IPS-18a (cell line): ENCODE results near the gene CHST9.
A peak's percentile ranks its signal among the peaks of the same experiment; 100 is the strongest.
"Not testable (repeated sequence)": the region's sequence is repeated elsewhere in the genome, so short reads cannot be mapped to it uniquely, and the experiment has no call there.

ENCODE experiments used
- H3K27ac ChIP-seq: one replicate; pipeline ENCODE4 v1.5.1; 2013; ENCODE audit warnings: low read length
- H3K27me3 ChIP-seq: one replicate; pipeline ENCODE4 v1.6.1; 2013; ENCODE audit warnings: mild to moderate bottlenecking, low read length; ENCODE audit not compliant: control insufficient read depth, insufficient read depth
- H3K36me3 ChIP-seq: one replicate; pipeline ENCODE4 v1.6.1; 2013; ENCODE audit warnings: low read depth, low read length; ENCODE audit not compliant: control insufficient read depth
- H3K4me1 ChIP-seq: one replicate; pipeline ENCODE4 v1.6.1; 2013; ENCODE audit warnings: low read depth, low read length; ENCODE audit not compliant: control insufficient read depth
- H3K4me3 ChIP-seq: one replicate; pipeline ENCODE4 v1.5.1; 2013; ENCODE audit warnings: low read length
- H3K9ac ChIP-seq: one replicate; pipeline ENCODE4 v1.6.1; 2013; ENCODE audit warnings: mild to moderate bottlenecking, low read length, moderate library complexity
- H3K9me3 ChIP-seq: one replicate; pipeline ENCODE4 v1.6.1; 2013; ENCODE audit warnings: low read depth, low read length; ENCODE audit not compliant: control insufficient read depth

Gene CHST9

DNA sequence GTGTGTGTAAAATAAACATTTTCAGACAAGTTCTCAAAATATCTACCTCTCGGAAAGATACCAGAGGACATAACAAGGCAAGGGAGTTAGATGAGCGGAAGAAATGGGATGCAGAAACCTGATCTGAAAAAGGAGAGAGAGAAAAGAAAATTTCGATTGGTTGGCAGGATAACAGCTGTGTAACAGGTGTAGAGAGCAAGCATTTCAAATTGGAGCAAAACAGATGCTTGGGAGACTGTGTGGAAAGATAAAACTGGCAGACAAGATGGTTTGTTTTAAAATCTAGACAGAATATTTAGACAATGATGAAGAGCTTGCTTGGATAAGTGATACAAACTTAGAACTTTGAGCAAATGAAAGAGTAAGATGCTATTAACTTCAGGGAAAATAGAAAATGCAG is 20.2 kb downstream of the CHST9 start:
- Histone ChIP-seq H3K9ac (no peak overlapping the region), H3K4me1 (no peaks in the 10 kb centered on the region), H3K36me3 (no peaks in the 10 kb centered on the region), H3K27me3 (no peaks in the 10 kb centered on the region), H3K9me3 (no peaks in the 10 kb centered on the region), H3K4me3 (no peak overlapping the region), H3K27ac (no peak overlapping the region)

GRCh38 chr18:27163197-27163716 is 21.9 kb downstream of the CHST9 start:
- H3K27me3 ChIP-seq, H3K27ac ChIP-seq, H3K9ac ChIP-seq, H3K9me3 ChIP-seq, H3K4me3 ChIP-seq, H3K36me3 ChIP-seq, H3K4me1 ChIP-seq: not testable (repeated sequence)

DNA sequence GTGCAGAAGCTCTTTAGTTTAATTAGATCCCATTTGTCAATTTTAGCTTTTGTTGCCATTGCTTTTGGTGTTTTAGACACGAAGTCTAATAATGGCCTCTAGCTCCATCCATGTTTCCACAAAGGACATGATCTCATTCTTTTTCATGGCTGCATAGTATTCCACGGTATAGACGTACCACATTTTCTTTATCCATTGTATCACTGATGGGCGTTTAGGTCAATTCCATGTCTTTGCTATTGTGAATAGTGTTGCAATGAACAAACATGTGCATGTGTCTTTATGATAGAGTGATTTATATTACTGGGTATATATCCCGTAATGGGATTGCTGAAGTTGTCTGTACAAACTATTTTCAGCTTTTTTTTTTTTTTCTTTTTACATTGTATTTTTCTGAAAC is 35.9 kb downstream of the CHST9 start:
- H3K4me3 ChIP-seq, H3K9ac ChIP-seq, H3K27me3 ChIP-seq, H3K4me1 ChIP-seq, H3K36me3 ChIP-seq, H3K27ac ChIP-seq, H3K9me3 ChIP-seq: not testable (repeated sequence)

GRCh38 chr18:27144672-27145071 is 40.4 kb downstream of the CHST9 start:
- Histone ChIP-seq H3K27ac (no peak overlapping the region), H3K36me3 (no peaks in the 10 kb centered on the region), H3K9me3 (peaks cover 3% of the 10 kb centered on the region), H3K4me1 (peaks cover 8% of the 10 kb centered on the region), H3K4me3 (no peak overlapping the region), H3K9ac (no peak overlapping the region), H3K27me3 (no peaks in the 10 kb centered on the region)

- Histone ChIP-seq H3K36me3 (no peaks in the 10 kb centered on the region), H3K27ac (no peak overlapping the region), H3K4me3 (no peak overlapping the region), H3K27me3 (no peaks in the 10 kb centered on the region), H3K9me3 (no peaks in the 10 kb centered on the region), H3K4me1 (peaks cover 9% of the 10 kb centered on the region), H3K9ac (no peak overlapping the region)
These were observed 41.4 kb downstream of the CHST9 start for GRCh38 chr18:27143580-27144287.

DNA sequence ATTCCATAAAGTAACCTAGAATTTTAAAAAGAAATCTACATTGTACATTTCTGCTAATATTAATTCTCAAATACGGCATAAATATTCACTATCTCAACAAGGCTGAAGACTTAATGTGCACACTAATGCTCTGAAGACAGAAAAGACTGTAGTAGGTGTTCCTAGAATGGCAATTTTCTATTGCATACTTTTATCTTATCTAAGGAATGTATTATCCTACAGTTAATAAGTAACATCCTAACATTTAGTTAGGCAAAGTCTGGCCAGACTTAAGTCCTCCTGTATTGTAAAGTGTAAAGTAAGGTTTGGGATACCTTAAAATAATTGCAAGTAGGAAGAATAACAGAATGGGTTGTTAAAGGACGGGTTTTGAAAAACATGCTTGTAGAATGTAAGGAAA is 42.2 kb downstream of the CHST9 start:
- H3K9me3 ChIP-seq = no peaks in the 10 kb centered on the region
- no peaks in the 10 kb centered on the region for H3K36me3 ChIP-seq
- H3K4me3 ChIP-seq = no peak overlapping the region
- no peaks in the 10 kb centered on the region for H3K27me3 ChIP-seq
- no peak overlapping the region for H3K27ac ChIP-seq
- no peak overlapping the region for H3K9ac ChIP-seq
- peaks cover 15% of the 10 kb centered on the region for H3K4me1 ChIP-seq

DNA sequence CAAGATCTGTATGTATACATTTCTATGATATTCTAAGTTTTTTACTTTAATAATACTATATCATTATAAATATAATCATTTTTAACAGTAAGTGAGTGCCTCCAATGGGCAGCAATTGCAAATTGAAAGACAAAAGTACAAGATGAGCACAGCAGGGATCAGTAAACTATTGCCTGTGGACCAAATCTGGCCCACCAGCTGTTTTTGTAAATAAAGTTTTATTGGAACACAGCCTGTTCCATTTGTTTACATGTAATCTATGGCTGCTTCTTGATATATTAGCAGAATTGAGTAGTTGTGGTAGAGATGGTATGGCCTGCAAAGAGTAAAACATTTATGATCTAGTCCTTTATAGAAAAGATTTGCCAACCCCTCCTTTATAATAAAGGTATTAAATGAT is 43.2 kb downstream of the CHST9 start:
- Histone ChIP-seq H3K4me3 (no peak overlapping the region), H3K9ac (no peak overlapping the region), H3K4me1 (peaks cover 16% of the 10 kb centered on the region), H3K9me3 (no peaks in the 10 kb centered on the region), H3K36me3 (no peaks in the 10 kb centered on the region), H3K27ac (no peak overlapping the region), H3K27me3 (no peaks in the 10 kb centered on the region)

GRCh38 chr18:27138079-27138478 is 47.0 kb downstream of the CHST9 start:
- H3K27ac ChIP-seq = no peak overlapping the region
- no peaks in the 10 kb centered on the region for H3K9me3 ChIP-seq
- H3K27me3 ChIP-seq = no peaks in the 10 kb centered on the region
- no peak overlapping the region for H3K4me3 ChIP-seq
- no peak overlapping the region for H3K9ac ChIP-seq
- no peaks in the 10 kb centered on the region for H3K36me3 ChIP-seq
- H3K4me1 ChIP-seq = peaks cover 20% of the 10 kb centered on the region

DNA sequence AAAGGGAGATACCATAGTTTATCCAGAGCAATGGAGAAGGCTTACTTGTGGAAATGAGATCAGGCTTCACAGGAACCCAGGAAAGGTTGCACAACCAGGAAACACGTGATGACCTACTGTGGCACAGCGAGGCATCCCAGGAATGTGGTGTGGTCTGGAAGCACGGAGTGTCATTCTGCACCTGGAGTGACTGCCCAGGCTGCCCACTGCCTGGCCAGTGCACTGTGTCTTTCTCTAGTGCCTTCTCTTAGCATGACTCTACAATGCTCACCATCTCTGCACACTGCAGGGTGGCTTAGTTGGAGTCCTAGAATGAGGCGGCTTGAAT is 48.9 kb downstream of the CHST9 start:
- Histone ChIP-seq H3K4me3 (no peak overlapping the region), H3K36me3 (no peaks in the 10 kb centered on the region), H3K9me3 (no peaks in the 10 kb centered on the region), H3K9ac (no peak overlapping the region), H3K4me1 (peaks cover 18% of the 10 kb centered on the region), H3K27ac (no peak overlapping the region), H3K27me3 (no peaks in the 10 kb centered on the region)

- no peaks in the 10 kb centered on the region for H3K27me3 ChIP-seq
- H3K4me1 ChIP-seq = peaks cover 18% of the 10 kb centered on the region
- no peaks in the 10 kb centered on the region for H3K36me3 ChIP-seq
- no peak overlapping the region for H3K4me3 ChIP-seq
- H3K9me3 ChIP-seq = no peaks in the 10 kb centered on the region
- H3K9ac ChIP-seq = no peak overlapping the region
- H3K27ac ChIP-seq = peak overlapping the region; percentile 1
These were observed 49.5 kb downstream of the CHST9 start for GRCh38 chr18:27135504-27136207.

GRCh38 chr18:27130065-27130630 is 55.0 kb downstream of the CHST9 start:
- Histone ChIP-seq H3K36me3 (no peaks in the 10 kb centered on the region), H3K27ac (no peak overlapping the region), H3K4me3 (no peak overlapping the region), H3K9ac (no peak overlapping the region), H3K4me1 (peaks cover 16% of the 10 kb centered on the region), H3K9me3 (no peaks in the 10 kb centered on the region), H3K27me3 (no peaks in the 10 kb centered on the region)

GRCh38 chr18:27124196-27124595 is 60.9 kb downstream of the CHST9 start:
- H3K36me3 ChIP-seq = no peaks in the 10 kb centered on the region
- H3K9me3 ChIP-seq = no peaks in the 10 kb centered on the region
- H3K27ac ChIP-seq = no peak overlapping the region
- no peaks in the 10 kb centered on the region for H3K27me3 ChIP-seq
- no peak overlapping the region for H3K9ac ChIP-seq
- H3K4me3 ChIP-seq = peak overlapping the region; percentile 27
- peaks cover 23% of the 10 kb centered on the region for H3K4me1 ChIP-seq
